ENCODE data around the gene VTI1B. TPM values are rescaled to one million over a fixed set of nuclear protein-coding genes. Genes with fewer than 3 reads are reported as not detected.
"Not testable (repeated sequence)": the region's sequence is repeated elsewhere in the genome, so short reads cannot be mapped to it uniquely, and the experiment has no call there.

VTI1B gene
- total RNA-seq, 6 donors from 2014 or later, result 39.8 to 107 (median 57.5) TPM

DNA sequence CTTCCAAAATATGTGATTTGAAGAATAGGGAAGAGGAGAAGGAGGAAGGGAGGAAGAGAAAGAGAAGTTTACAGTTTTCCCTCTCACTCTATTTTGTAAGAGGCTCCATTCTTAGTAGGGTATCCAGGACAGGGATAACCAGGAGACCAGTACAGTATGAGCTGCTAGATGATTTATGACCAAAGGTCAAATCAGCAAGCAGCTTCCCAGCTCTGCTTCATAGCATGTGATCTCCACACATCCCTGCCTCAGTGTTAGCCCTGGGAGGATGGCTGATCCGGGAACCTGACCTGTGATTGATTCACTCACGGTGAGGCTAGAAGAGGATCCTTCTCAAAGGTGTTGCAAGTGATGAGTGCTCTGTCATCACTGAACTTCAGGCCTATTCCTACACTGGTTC lies 43.8 kb upstream of the VTI1B start:
- DNase-seq, result no peak
- Histone ChIP-seq H3K27me3 (no peaks in the 10 kb centered on the region), H3K27ac (no peak overlapping the region), H3K4me3 (no peak overlapping the region), H3K36me3 (no peaks in the 10 kb centered on the region), H3K4me1 (peaks cover 0 to 3% (median 1%) of the 10 kb centered on the region in 4 donors), H3K9me3 (no peaks in the 10 kb centered on the region)
- 75 to 82% methylated on average over 2 of the region's 2 CpGs for WGBS, 2 donors
- no peak for TF ChIP-seq POLR2A (IDR thresholded peaks at IDR 0.05)
- ATAC-seq (ENCODE audit: low FRiP score in 2 of 2), result no peak

DNA sequence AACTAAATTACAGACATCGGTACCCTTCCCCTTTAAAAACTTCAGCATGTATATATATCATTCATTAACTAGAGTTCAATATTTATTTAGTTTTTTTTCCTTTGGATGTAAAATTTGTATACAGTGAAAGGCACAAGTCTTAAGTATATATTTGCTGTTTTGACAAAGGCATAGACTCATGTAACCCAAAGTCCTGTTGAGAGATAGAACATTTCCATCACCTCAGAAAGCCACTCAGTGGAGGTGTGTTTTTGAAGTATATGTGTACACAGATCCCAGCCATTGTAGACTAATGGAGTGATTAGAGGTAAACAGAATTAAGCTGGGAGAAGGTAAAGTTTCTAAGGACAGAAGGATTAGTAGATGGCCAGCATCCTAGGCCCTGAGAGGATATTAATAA lies 42.6 kb upstream of the VTI1B start:
- Histone ChIP-seq H3K27me3 (no peaks in the 10 kb centered on the region), H3K4me3 (no peak overlapping the region), H3K36me3 (no peaks in the 10 kb centered on the region), H3K9me3 (no peaks in the 10 kb centered on the region), H3K27ac (no peak overlapping the region), H3K4me1 (no peaks in the 10 kb centered on the region)
- WGBS, 2 donors, result 90 to 94% methylated on average over 1 of the region's 1 CpG
- ATAC-seq (ENCODE audit: low FRiP score in 2 of 2) (no peak), DNase-seq (no peak)
- TF ChIP-seq POLR2AphosphoS5 (IDR thresholded peaks at IDR 0.05) (no peak), EP300 (IDR thresholded peaks at IDR 0.05) (no peak), POLR2A (IDR thresholded peaks at IDR 0.05) (no peak)
- TF ChIP-seq, protein P1, sequence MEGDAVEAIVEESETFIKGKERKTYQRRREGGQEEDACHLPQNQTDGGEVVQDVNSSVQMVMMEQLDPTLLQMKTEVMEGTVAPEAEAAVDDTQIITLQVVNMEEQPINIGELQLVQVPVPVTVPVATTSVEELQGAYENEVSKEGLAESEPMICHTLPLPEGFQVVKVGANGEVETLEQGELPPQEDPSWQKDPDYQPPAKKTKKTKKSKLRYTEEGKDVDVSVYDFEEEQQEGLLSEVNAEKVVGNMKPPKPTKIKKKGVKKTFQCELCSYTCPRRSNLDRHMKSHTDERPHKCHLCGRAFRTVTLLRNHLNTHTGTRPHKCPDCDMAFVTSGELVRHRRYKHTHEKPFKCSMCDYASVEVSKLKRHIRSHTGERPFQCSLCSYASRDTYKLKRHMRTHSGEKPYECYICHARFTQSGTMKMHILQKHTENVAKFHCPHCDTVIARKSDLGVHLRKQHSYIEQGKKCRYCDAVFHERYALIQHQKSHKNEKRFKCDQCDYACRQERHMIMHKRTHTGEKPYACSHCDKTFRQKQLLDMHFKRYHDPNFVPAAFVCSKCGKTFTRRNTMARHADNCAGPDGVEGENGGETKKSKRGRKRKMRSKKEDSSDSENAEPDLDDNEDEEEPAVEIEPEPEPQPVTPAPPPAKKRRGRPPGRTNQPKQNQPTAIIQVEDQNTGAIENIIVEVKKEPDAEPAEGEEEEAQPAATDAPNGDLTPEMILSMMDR (IDR thresholded peaks at IDR 0.05), result no peak

DNA sequence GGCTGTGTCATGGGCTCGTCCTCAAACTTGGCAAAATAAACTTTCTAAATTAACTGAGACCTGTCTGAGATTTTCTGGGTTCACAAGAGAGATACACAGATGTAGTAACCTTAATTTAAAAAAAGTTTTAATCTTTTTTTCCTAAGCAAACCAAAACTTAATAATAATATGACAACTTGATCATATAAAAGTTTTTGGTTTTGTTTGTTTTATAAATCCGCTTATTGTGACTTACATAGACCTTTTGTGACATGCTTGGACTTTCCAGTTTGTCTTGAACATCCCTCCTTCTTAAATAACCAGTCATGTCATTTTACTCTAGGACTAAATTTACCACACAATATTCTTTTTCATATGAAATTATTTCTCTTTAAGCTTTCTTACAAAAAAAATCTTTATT lies 35.8 kb upstream of the VTI1B start:
- Histone ChIP-seq H3K4me3 (no peak overlapping the region), H3K9me3 (peaks cover 0 to 4% (median 0%) of the 10 kb centered on the region in 4 donors), H3K36me3 (no peaks in the 10 kb centered on the region), H3K27ac (no peak overlapping the region), H3K4me1 (no peaks in the 10 kb centered on the region), H3K27me3 (no peaks in the 10 kb centered on the region)
- TF ChIP-seq POLR2AphosphoS5 (IDR thresholded peaks at IDR 0.05), result no peak
- TF ChIP-seq, protein P1 (IDR thresholded peaks at IDR 0.05), result no peak
- TF ChIP-seq EP300 (IDR thresholded peaks at IDR 0.05), result no peak
- no peak for TF ChIP-seq POLR2A (IDR thresholded peaks at IDR 0.05)
- ATAC-seq (ENCODE audit: low FRiP score in 2 of 2), result no peak
- DNase-seq, result no peak
- 81 to 90% methylated on average over 2 of the region's 2 CpGs for WGBS, 2 donors

DNA sequence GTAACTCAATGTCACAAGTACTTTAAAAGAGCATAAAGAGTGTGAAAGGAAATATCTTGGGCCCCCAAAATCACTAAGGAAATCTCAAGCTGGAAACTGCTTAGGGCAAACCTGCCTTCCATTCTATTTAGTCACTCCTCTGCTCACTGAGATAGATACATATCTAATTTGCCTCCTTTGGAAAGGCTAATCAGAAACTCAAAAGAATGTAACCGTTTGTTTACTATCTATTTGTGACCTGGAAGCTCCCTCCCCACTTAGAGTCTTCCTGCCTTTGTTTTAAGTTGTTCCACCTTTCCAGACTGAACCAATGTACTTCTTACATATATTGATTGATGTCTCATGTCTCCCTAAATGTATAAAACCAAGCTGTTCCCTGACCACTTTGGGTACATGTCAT lies 35.4 kb upstream of the VTI1B start:
- not testable (repeated sequence) for H3K27ac ChIP-seq; DNase-seq; H3K27me3 ChIP-seq; H3K4me3 ChIP-seq; H3K4me1 ChIP-seq; H3K9me3 ChIP-seq; ATAC-seq (ENCODE audit: low FRiP score in 2 of 2); H3K36me3 ChIP-seq
- 57 to 74% methylated on average over 1 of the region's 1 CpG for WGBS, 2 donors

DNA sequence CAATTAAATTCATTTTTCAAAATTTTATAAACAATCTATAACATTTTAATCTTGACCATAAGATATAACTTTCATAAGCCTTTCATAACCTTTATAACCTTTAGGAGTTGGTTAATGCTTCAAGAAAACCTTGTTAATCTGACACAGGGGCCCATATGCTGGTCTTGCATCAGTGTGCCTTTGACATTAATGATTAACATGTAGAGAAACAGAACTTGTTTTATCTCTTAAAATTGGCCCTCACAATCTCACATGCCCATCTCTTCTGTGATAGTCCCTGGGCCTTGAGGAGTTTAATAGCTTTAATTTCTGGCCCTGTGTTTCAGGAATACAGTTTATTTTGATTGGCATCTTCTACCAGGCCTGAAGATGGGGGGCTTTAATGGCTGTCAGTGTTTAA lies 34.9 kb upstream of the VTI1B start:
- H3K27me3 ChIP-seq; ATAC-seq (ENCODE audit: low FRiP score in 2 of 2); H3K9me3 ChIP-seq; DNase-seq; H3K4me3 ChIP-seq; H3K36me3 ChIP-seq; H3K4me1 ChIP-seq; H3K27ac ChIP-seq: not testable (repeated sequence)

DNA sequence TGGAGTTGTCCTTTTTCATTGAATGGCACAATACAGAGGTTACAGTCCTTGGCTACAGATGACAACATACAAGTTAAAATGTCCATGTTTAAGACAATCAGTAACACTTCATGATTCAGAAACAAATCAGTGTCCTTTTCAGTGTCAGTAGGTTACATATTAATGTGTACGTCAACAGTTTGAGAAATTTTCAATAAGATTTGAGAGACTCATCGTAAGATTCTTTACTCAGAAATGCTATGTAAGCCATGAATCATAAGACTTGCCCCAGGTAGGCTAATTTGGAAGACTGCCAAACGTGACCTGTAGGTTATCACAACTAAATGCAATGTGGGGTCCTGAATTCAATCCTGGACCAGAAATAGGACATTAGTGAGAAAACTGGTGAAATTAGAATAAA lies 30.8 kb upstream of the VTI1B start:
- Histone ChIP-seq H3K36me3 (no peaks in the 10 kb centered on the region), H3K27me3 (no peaks in the 10 kb centered on the region), H3K4me3 (no peak overlapping the region), H3K27ac (no peak overlapping the region), H3K9me3 (peaks cover 0 to 4% (median 0%) of the 10 kb centered on the region in 4 donors), H3K4me1 (peaks cover 0 to 15% (median 2%) of the 10 kb centered on the region in 4 donors)
- 60 to 72% methylated on average over 3 of the region's 3 CpGs for WGBS, 2 donors
- DNase-seq, result no peak
- ATAC-seq (ENCODE audit: low FRiP score in 2 of 2), result no peak
- TF ChIP-seq POLR2A (IDR thresholded peaks at IDR 0.05) (no peak), POLR2AphosphoS5 (IDR thresholded peaks at IDR 0.05) (no peak), EP300 (IDR thresholded peaks at IDR 0.05) (no peak)
- TF ChIP-seq, protein P1 (IDR thresholded peaks at IDR 0.05), result no peak
